Ishikawa (cell line): ENCODE measurements around the gene ELMO1.

ENCODE experiments used
- CEBPB ChIP-seq: IDR thresholded peaks from 2 replicates; pipeline ENCODE4 v1.6.1; 2012
- CREB1 ChIP-seq: IDR thresholded peaks from 2 replicates; pipeline ENCODE4 v1.6.1; 2012; ENCODE audit warnings: low read depth
- EGR1 ChIP-seq: IDR thresholded peaks from 2 replicates; pipeline ENCODE4 v1.6.1; 2012
- EP300 ChIP-seq: IDR thresholded peaks from 2 replicates; pipeline ENCODE4 v1.6.1; 2012; ENCODE audit warnings: borderline replicate concordance
- FOXM1 ChIP-seq: IDR thresholded peaks from 2 replicates; pipeline ENCODE4 v1.6.1; 2012; ENCODE audit warnings: low read depth, borderline replicate concordance
- MAX ChIP-seq: IDR thresholded peaks from 2 replicates; pipeline ENCODE4 v1.6.1; 2012
- NFIC ChIP-seq: IDR thresholded peaks from 2 replicates; pipeline ENCODE4 v1.6.1; 2012
- RAD21 ChIP-seq: IDR thresholded peaks from 2 replicates; pipeline ENCODE4 v1.6.1; 2012; ENCODE audit warnings: low read depth
- REST ChIP-seq: IDR thresholded peaks from 2 replicates; pipeline ENCODE4 v1.6.1; 2012; ENCODE audit warnings: low read depth, mild to moderate bottlenecking
- TAF1 ChIP-seq: IDR thresholded peaks from 2 replicates; pipeline ENCODE4 v1.6.1; 2012; ENCODE audit warnings: low read depth, mild to moderate bottlenecking
- TCF12 ChIP-seq: IDR thresholded peaks from 2 replicates; pipeline ENCODE4 v1.6.1; 2012; ENCODE audit warnings: low read depth
- TEAD4 ChIP-seq: IDR thresholded peaks from 2 replicates; pipeline ENCODE4 v1.6.1; 2012
- USF1 ChIP-seq: IDR thresholded peaks from 2 replicates; pipeline ENCODE4 v1.6.1; 2012
- YY1 ChIP-seq: IDR thresholded peaks from 2 replicates; pipeline ENCODE4 v1.6.1; 2012; ENCODE audit warnings: low read depth
- ZBTB7A ChIP-seq: IDR thresholded peaks from 2 replicates; pipeline ENCODE4 v1.6.1; 2012; ENCODE audit warnings: low read depth

Gene ELMO1

GRCh38 chr7:37093257-37093656 lies 355.4 kb downstream of the ELMO1 start:
- TF ChIP-seq TEAD4 = no peak

- no peak for TF ChIP-seq FOXM1
- TF ChIP-seq CEBPB = no peak
- TF ChIP-seq EP300 = no peak
- no peak for TF ChIP-seq ZBTB7A
- TF ChIP-seq CREB1 = no peak
- TF ChIP-seq TAF1 = no peak
- no peak for TF ChIP-seq EGR1
- TF ChIP-seq NFIC = no peak
These were observed 356.1 kb downstream of the ELMO1 start for GRCh38 chr7:37092548-37092947.

- no peak for TF ChIP-seq EGR1
- TF ChIP-seq TCF12 = no peak
- no peak for TF ChIP-seq EP300
- no peak for TF ChIP-seq TEAD4
- TF ChIP-seq MAX = no peak
- TF ChIP-seq CREB1 = no peak
- TF ChIP-seq TAF1 = no peak
- no peak for TF ChIP-seq USF1
- no peak for TF ChIP-seq NFIC
- TF ChIP-seq CEBPB = no peak
These were observed 358.7 kb downstream of the ELMO1 start for GRCh38 chr7:37089972-37090371.

GRCh38 chr7:37085600-37085999 lies 363.1 kb downstream of the ELMO1 start:
- TF ChIP-seq USF1 (no peak), TEAD4 (no peak), YY1 (no peak), REST (no peak), EP300 (no peak), NFIC (no peak), TCF12 (no peak), CEBPB (no peak), CREB1 (no peak), TAF1 (no peak), ZBTB7A (no peak)

GRCh38 chr7:37084303-37084702 lies 364.4 kb downstream of the ELMO1 start:
- TF ChIP-seq ZBTB7A (no peak), TAF1 (no peak), MAX (no peak), YY1 (no peak), NFIC (no peak), TEAD4 (no peak), USF1 (no peak), FOXM1 (no peak), CEBPB (no peak), EP300 (no peak), REST (no peak), RAD21 (no peak), CREB1 (no peak), TCF12 (no peak), EGR1 (no peak)

- TF ChIP-seq EGR1 = no peak
- TF ChIP-seq USF1 = no peak
- TF ChIP-seq REST = no peak
- TF ChIP-seq TEAD4 = no peak
- TF ChIP-seq MAX = no peak
- no peak for TF ChIP-seq YY1
- TF ChIP-seq TAF1 = no peak
- no peak for TF ChIP-seq RAD21
- no peak for TF ChIP-seq CREB1
- no peak for TF ChIP-seq FOXM1
- no peak for TF ChIP-seq ZBTB7A
- no peak for TF ChIP-seq CEBPB
These were observed 365.2 kb downstream of the ELMO1 start for GRCh38 chr7:37083311-37084096.
